Subcutaneous abdominal adipose tissue (tissue), 5 donors: ENCODE data around the gene RAPGEF2.
"Not testable (repeated sequence)": the region's sequence is repeated elsewhere in the genome, so short reads cannot be mapped to it uniquely, and the experiment has no call there.

Experiments used
- H3K27ac ChIP-seq: one replicate; pipeline ENCODE4 v1.7.0; 2013; ENCODE audit warnings: low read depth, mild to moderate bottlenecking, inconsistent platforms, low read length, moderate library complexity
- H3K27me3 ChIP-seq, 5 donors: one replicate each; pipeline ENCODE4 v1.7.0; 2013; ENCODE audit warnings: low read length in 5 of 5, inconsistent platforms in 1 of 5; ENCODE audit not compliant: control insufficient read depth in 5 of 5, insufficient read depth in 4 of 5
- H3K36me3 ChIP-seq, 5 donors: one replicate each; pipeline ENCODE4 v1.7.0; 2013; ENCODE audit warnings: low read length in 5 of 5; ENCODE audit not compliant: control insufficient read depth in 5 of 5, insufficient read depth in 5 of 5
- H3K4me1 ChIP-seq, 5 donors: one replicate each; pipeline ENCODE4 v1.7.0; 2013; ENCODE audit warnings: low read length in 5 of 5, mild to moderate bottlenecking in 3 of 5, moderate library complexity in 1 of 5; ENCODE audit not compliant: control insufficient read depth in 5 of 5, insufficient read depth in 5 of 5
- H3K4me3 ChIP-seq, 5 donors: one replicate each; pipeline ENCODE4 v1.7.0; 2013; ENCODE audit warnings: low read length in 5 of 5, low read depth in 1 of 5
- H3K9ac ChIP-seq, 5 donors: one replicate each; pipeline ENCODE4 v1.7.0; 2013; ENCODE audit warnings: low read length in 5 of 5, mild to moderate bottlenecking in 4 of 5, moderate library complexity in 3 of 5
- H3K9me3 ChIP-seq, 5 donors: one replicate each; pipeline ENCODE4 v1.7.0; 2013; ENCODE audit warnings: low read length in 5 of 5; ENCODE audit not compliant: control insufficient read depth in 5 of 5
- donor health status: healthy.
- donor health status: healthy.
- donor health status: healthy.
- donor health status: healthy.
- donor health status: healthy.

RAPGEF2 gene

DNA sequence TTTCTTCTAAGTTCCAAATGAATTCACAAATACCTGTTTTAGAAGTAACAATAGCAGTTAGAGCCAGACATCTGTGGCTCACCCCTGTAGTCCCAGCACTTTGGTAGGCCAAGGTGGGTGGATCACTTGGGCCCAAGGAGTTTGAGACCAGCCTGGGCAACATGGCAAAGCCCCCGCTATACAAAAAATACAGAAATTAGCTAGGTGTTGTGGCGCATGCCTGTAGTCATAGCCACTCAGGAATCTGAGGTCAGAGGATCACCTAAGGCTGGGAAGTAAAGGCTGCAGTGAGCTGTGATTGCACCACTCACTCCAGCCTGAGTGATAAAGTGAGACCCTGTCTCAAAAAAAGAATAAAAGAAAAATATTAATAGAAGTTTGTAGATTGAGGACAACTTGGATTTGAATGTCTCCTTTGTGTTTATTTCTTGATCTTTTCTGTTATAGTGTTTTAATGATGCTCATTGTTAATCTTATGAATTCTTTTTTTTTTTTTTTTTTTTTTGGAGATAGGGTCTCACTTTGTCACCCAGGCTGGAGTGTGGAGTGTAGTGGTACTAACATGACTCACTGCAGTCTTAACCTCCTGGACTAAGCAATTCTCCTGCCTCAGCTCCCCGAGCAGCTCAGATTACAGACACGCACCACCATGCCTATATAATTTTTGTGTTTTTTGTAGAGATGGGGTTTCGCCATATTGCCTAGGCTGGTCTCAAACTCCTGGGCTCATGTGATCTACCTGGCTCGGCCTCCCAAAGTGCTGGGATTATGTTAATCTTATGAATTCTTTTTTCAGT lies 30.7 kb upstream of the RAPGEF2 start:
- peaks cover 0 to 12% (median 0%) of the 10 kb centered on the region in 5 donors for H3K4me1 ChIP-seq
- no peaks in the 10 kb centered on the region for H3K9me3 ChIP-seq
- no peak overlapping the region for H3K9ac ChIP-seq
- no peaks in the 10 kb centered on the region for H3K27me3 ChIP-seq
- H3K27ac ChIP-seq, result no peak overlapping the region
- no peaks in the 10 kb centered on the region for H3K36me3 ChIP-seq
- H3K4me3 ChIP-seq, result no peak overlapping the region

DNA sequence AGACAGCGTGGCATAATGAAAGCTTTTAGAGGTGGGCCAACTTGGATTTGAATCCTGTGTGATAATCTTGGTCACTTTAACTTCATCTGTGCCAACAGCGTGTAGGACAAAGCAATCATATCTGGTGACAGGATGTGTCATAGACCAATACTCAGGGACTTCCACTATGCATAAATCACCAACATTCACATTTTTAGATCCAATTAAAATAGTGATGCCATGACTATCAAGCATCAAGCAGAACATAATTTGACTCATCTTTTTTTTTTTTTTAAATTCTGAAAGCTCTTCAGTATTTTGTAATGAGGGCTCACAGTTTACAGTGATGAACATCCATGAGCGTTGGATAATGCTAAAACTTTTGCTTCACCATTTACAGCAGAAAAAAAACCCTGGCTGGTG lies 27.3 kb upstream of the RAPGEF2 start:
- H3K36me3 ChIP-seq, result no peaks in the 10 kb centered on the region
- no peak overlapping the region for H3K27ac ChIP-seq
- H3K9ac ChIP-seq, result no peak overlapping the region
- H3K27me3 ChIP-seq, result no peaks in the 10 kb centered on the region
- H3K4me1 ChIP-seq, result peaks cover 0 to 12% (median 0%) of the 10 kb centered on the region in 5 donors
- H3K9me3 ChIP-seq, result no peaks in the 10 kb centered on the region
- no peak overlapping the region for H3K4me3 ChIP-seq

DNA sequence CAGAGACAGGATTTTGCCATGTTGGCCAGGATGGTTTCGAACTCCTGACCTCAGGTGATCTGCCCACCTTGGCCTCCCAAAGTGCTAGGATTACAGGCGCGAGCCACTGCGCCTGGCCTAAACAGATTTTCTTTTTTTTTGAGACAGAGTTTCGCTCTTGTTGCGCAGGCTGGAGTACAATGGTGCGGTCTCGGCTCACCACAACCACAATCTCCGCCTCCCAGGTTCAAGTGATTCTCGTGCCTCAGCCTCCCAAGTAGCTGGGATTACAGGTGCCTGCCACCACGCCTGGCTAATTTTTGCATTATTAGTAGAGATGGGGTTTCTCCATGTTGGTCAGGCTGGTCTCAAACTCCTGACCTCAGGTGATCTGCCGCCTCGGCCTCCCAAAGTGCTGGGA lies 25.9 kb upstream of the RAPGEF2 start:
- H3K36me3 ChIP-seq, H3K27me3 ChIP-seq, H3K9me3 ChIP-seq, H3K4me1 ChIP-seq, H3K9ac ChIP-seq, H3K4me3 ChIP-seq, H3K27ac ChIP-seq: not testable (repeated sequence)

DNA sequence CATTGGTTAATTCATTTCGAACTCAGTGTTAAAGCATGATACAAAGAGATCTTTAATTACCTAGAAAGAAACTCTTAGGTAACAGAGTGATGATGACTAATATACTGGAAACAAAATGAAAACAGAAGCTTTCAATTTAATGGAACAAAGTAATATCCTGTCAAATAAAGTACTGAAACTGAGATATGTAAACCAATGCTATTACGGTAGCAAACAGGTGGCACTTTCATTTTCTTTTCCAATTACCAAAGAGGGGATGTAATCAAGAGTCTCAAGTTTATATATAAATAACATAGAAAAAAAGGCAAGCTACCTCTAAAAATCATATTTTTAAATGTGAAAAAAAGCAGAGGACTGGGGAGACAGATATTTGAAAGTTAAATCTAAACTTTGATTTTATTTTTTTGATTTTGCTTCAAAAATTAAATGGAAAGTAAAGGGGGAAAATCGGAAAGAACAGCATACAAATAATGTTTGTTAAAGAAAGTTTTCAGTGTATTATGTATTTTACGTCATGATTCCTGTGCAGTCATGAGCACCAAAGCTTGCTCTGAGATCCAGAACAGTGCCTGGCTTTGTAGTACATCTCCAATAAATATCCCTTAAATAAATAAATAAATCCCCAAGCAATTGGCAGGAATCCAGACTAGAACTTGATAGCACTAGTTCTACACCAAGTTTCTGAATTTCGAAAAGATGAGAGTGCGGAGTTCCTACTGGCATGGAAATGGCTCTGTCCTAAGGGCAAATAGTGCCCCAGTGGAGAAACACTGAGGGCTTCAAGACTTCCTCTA lies 25.0 kb upstream of the RAPGEF2 start:
- H3K27ac ChIP-seq, result no peak overlapping the region
- H3K9me3 ChIP-seq, result no peaks in the 10 kb centered on the region
- H3K4me1 ChIP-seq, result no peaks in the 10 kb centered on the region
- H3K9ac ChIP-seq, result no peak overlapping the region
- H3K27me3 ChIP-seq, result no peaks in the 10 kb centered on the region
- no peak overlapping the region for H3K4me3 ChIP-seq
- no peaks in the 10 kb centered on the region for H3K36me3 ChIP-seq

DNA sequence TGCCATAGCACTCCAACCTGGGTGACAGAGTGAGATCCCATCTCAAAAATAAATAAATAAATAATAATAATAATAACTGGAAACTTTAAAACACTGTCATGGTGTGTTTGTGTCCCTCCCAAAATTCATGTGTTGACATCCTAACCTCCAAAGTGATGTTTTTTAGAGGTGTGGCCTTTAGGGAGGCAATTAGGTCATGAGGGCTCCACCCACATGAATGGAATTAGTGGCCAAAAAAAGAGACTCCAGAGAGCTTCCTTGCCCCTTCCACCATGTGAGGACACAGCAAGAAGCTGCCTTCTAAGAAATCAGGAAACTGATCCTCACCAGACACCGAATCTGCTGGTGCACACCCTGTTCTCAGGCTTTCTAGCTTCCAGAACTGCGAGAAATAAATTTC lies 23.8 kb upstream of the RAPGEF2 start:
- Histone ChIP-seq H3K4me1 (no peaks in the 10 kb centered on the region), H3K9me3 (no peaks in the 10 kb centered on the region), H3K36me3 (no peaks in the 10 kb centered on the region), H3K27ac (no peak overlapping the region), H3K27me3 (no peaks in the 10 kb centered on the region), H3K4me3 (no peak overlapping the region), H3K9ac (no peak overlapping the region)

DNA sequence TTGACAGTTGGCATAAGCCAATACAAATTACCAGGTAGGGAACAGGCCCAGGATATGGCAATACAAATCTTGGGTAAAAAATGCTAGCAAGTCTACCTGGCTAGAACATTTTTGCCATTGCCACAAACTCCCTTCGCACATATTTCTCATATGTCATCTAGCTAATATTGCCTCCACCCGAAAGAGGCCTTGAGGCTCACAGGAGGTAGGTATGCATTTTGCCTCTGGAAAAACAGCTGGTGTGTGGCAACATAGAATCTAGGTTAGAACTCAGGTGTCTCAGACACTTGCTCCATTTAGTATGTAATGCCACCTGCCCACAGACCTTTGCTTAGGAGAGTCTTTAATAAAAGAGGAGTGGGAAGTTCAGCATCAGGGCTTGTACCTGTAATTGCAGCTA lies 16.3 kb upstream of the RAPGEF2 start:
- no peaks in the 10 kb centered on the region for H3K9me3 ChIP-seq
- H3K27me3 ChIP-seq, result no peaks in the 10 kb centered on the region
- H3K27ac ChIP-seq, result no peak overlapping the region
- H3K9ac ChIP-seq, result no peak overlapping the region
- H3K36me3 ChIP-seq, result no peaks in the 10 kb centered on the region
- no peak overlapping the region for H3K4me3 ChIP-seq
- H3K4me1 ChIP-seq, result no peaks in the 10 kb centered on the region

DNA sequence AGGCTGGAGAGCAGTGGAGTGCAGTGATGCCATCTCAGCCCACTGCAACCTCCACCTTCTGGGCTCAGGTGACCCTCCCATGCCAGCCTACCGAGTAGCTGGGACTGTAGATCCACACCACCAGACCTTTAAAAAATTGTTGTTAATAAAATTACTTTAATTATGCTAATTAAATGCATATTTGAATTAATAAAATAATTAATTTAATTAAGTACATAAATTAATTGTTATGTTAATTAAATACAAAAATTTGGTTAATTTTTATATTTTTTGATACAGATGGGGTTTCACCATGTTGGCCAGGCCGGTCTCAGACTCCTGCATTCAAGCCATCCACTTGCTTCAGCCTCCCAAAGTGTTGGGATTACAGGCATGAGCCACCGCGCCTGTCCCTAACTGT lies 12.6 kb upstream of the RAPGEF2 start:
- no peaks in the 10 kb centered on the region for H3K9me3 ChIP-seq
- no peaks in the 10 kb centered on the region for H3K27me3 ChIP-seq
- H3K4me3 ChIP-seq, result no peak overlapping the region
- H3K36me3 ChIP-seq, result no peaks in the 10 kb centered on the region
- H3K27ac ChIP-seq, result no peak overlapping the region
- no peak overlapping the region for H3K9ac ChIP-seq
- no peaks in the 10 kb centered on the region for H3K4me1 ChIP-seq

DNA sequence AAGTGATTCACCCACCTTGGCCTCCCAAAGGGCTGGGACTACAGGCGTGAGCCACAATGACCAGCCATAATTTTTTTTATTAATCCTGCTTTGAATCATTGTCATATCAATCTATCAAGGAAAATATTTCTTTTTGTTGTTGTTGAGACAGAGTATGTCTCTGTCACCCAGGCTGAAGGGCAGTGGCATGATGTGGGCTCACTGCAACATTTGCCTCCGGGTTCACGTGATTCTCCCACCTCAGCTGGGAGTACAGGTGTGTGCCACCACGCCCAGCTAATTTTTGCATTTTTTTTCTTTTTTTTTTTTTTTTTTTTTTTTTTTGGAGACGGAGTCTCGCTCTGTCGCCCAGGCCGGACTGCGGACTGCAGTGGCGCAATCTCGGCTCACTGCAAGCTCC lies 8.7 kb upstream of the RAPGEF2 start:
- not testable (repeated sequence) for H3K27ac ChIP-seq, H3K4me3 ChIP-seq, H3K36me3 ChIP-seq, H3K27me3 ChIP-seq, H3K9ac ChIP-seq, H3K9me3 ChIP-seq
- peaks cover 0 to 14% (median 0%) of the 10 kb centered on the region in 5 donors for H3K4me1 ChIP-seq

DNA sequence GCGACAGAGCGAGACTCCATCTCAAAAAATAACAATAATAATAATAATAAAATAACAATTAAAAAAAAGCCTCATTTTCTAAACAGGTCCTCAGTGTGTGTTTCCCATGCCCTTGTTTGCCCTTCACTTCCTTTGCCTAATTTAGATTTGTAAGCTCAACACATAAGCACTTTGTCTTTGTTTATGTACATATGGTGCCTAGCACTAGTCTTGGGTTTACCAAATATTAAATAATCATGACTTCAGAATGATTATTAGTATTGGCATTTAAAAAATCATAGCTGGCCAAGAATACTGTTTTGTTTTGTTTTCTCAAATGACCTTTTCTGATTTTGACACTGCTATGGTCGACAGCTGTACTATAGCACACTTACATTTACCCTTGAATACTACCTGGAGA lies 6.4 kb upstream of the RAPGEF2 start:
- no peaks in the 10 kb centered on the region for H3K27me3 ChIP-seq

DNA sequence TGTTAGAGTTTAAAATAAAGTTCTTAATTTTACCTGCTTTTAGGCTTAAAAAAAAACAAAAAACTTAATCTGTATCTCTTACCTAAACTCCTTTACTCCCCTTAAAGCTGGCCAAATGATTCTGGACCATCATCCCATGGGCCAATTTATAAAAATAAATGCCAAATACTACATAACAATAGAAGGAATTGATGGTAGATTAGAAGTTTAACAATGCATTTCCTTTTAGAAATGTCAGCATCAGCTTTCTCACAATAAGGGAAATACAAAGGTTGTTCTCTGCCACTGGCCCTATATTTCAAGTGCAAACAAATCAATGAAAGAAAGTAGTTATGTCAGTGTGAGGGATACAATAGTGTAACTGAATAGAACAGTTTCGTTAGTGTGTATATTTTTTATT lies 5.7 kb upstream of the RAPGEF2 start:
- Histone ChIP-seq H3K4me1 (peaks cover 1 to 16% (median 2%) of the 10 kb centered on the region in 5 donors), H3K27me3 (no peaks in the 10 kb centered on the region), H3K9ac (no peak overlapping the region), H3K27ac (no peak overlapping the region), H3K36me3 (no peaks in the 10 kb centered on the region), H3K4me3 (no peak overlapping the region), H3K9me3 (no peaks in the 10 kb centered on the region)

More for the DNA sequence above, 6.4 kb upstream of the RAPGEF2 start:
- no peak overlapping the region for H3K4me3 ChIP-seq
- H3K9me3 ChIP-seq, result no peaks in the 10 kb centered on the region
- H3K9ac ChIP-seq, result no peak overlapping the region
- peaks cover 0 to 14% (median 0%) of the 10 kb centered on the region in 5 donors for H3K4me1 ChIP-seq
- H3K36me3 ChIP-seq, result no peaks in the 10 kb centered on the region
- no peak overlapping the region for H3K27ac ChIP-seq
